ENCODE measurements around the gene RPS24.

Gene RPS24

DNA sequence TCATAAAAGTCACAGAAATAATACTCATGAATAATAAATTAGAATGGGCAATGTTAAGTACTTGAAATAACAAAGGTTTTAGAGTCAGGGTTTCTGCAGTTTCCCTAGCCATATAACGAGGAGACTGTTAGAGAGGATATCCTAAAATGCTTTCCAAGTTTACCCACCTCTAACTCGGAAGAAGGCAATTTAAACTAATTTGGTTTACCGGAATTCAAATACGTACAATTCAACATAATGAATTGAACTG, 351 bp upstream of the RPS24 start:
- ChIA-PET CTCF (no interaction called here), POLR2A (no interaction called here)
- DNase-seq (ENCODE audit: extremely low spot score), result no peak
- TF ChIP-seq ELF4 (IDR thresholded peaks at IDR 0.05) (no peak), BHLHE40 (IDR thresholded peaks at IDR 0.05; ENCODE audit: borderline replicate concordance) (no peak), LEF1 (IDR thresholded peaks at IDR 0.05; ENCODE audit: borderline replicate concordance) (no peak), L3MBTL2 (conservative IDR thresholded peaks at IDR 0.05) (no peak), ZNF384 (IDR thresholded peaks at IDR 0.05) (no peak), NFRKB (IDR thresholded peaks at IDR 0.05) (no peak), FOXK2 (IDR thresholded peaks at IDR 0.05) (no peak), SUZ12 (IDR thresholded peaks at IDR 0.05) (no peak), TARDBP (IDR thresholded peaks at IDR 0.05) (no peak)

- POLR2A ChIA-PET, result interaction anchor here (1.1 kb wide), 1 partner anchor 12 kb away, joined by 4 read pairs; no protein-coding TSS in a partner anchor
- no peak for DNase-seq (ENCODE audit: extremely low spot score)
- TF ChIP-seq NFRKB (IDR thresholded peaks at IDR 0.05) (no peak), SUZ12 (IDR thresholded peaks at IDR 0.05) (no peak), ZNF384 (IDR thresholded peaks at IDR 0.05) (no peak), PKNOX1 (IDR thresholded peaks at IDR 0.05) (no peak), FOXK2 (IDR thresholded peaks at IDR 0.05) (no peak), TARDBP (IDR thresholded peaks at IDR 0.05) (no peak), FOXA1 (IDR thresholded peaks at IDR 0.05) (no peak), L3MBTL2 (conservative IDR thresholded peaks at IDR 0.05) (no peak), FOXM1 (IDR thresholded peaks at IDR 0.05; ENCODE audit: borderline replicate concordance) (no peak), HDGF (IDR thresholded peaks at IDR 0.05; ENCODE audit: borderline replicate concordance) (no peak), SP1 (IDR thresholded peaks at IDR 0.05) (no peak), ELF4 (IDR thresholded peaks at IDR 0.05) (no peak), ARNT (IDR thresholded peaks at IDR 0.05) (no peak), BHLHE40 (IDR thresholded peaks at IDR 0.05; ENCODE audit: borderline replicate concordance) (no peak), CTBP1 (IDR thresholded peaks at IDR 0.05; ENCODE audit: borderline replicate concordance) (no peak), LEF1 (IDR thresholded peaks at IDR 0.05; ENCODE audit: borderline replicate concordance) (no peak)
- CTCF ChIA-PET, result no interaction called here
These were observed 1.4 kb downstream of the RPS24 start for GRCh38 chr10:78035025-78035424.

- ChIA-PET CTCF (no interaction called here), POLR2A (interaction anchor here (1.1 kb wide), 1 partner anchor 12 kb away, joined by 4 read pairs; no protein-coding TSS in a partner anchor)
- no peak for DNase-seq (ENCODE audit: extremely low spot score)
- TF ChIP-seq L3MBTL2 (conservative IDR thresholded peaks at IDR 0.05), result no peak
- TF ChIP-seq PKNOX1 (IDR thresholded peaks at IDR 0.05), result peak; percentile 57
These were observed 1.8 kb downstream of the RPS24 start for GRCh38 chr10:78035437-78035836.

DNA sequence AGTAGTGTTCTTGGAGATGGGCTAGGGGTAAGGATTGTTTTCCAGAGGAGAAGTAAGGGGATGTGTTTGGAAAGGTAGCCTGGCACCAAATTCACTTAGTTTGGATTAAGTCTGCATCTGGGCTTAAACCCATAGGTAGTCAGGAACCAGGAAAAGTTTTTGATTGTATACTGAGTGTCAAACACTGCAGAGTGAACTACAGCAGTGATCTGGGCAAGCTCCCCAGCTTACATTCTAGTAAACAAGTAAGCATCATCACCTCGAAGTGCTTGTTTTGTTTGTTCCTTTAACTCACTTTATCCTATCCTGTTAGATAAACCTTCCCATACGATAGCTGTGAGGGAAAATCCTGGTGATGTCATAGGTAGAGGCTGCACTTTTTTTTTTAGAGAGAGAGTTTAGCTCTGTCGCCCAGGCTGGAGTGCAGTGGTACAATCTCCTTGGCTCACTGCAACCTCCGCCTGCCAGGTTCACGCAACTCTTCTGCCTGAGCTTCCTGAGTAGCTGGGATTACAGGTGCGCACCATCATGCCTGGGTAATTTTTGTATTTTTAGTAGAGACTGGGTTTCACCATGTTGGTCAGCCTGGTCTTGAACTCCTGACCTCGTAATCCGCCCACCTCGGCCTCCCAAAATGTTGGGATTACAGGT, 2.4 kb downstream of the RPS24 start:
- POLR2A ChIA-PET, result interaction anchor here (1.1 kb wide), 1 partner anchor 11 kb away, joined by 4 read pairs; no protein-coding TSS in a partner anchor
- TF ChIP-seq NFRKB (IDR thresholded peaks at IDR 0.05), result no peak
- TF ChIP-seq ZNF384 (IDR thresholded peaks at IDR 0.05), result no peak
- no peak for TF ChIP-seq FOXM1 (IDR thresholded peaks at IDR 0.05; ENCODE audit: borderline replicate concordance)
- no peak for TF ChIP-seq TARDBP (IDR thresholded peaks at IDR 0.05)
- no peak for TF ChIP-seq LEF1 (IDR thresholded peaks at IDR 0.05; ENCODE audit: borderline replicate concordance)
- no peak for TF ChIP-seq FOXK2 (IDR thresholded peaks at IDR 0.05)
- TF ChIP-seq L3MBTL2 (conservative IDR thresholded peaks at IDR 0.05), result no peak
- no peak for TF ChIP-seq SP1 (IDR thresholded peaks at IDR 0.05)
- TF ChIP-seq SUZ12 (IDR thresholded peaks at IDR 0.05), result no peak
- no peak for TF ChIP-seq ELF4 (IDR thresholded peaks at IDR 0.05)
- TF ChIP-seq PKNOX1 (IDR thresholded peaks at IDR 0.05), result no peak
- no peak for TF ChIP-seq HDGF (IDR thresholded peaks at IDR 0.05; ENCODE audit: borderline replicate concordance)
- TF ChIP-seq ARNT (IDR thresholded peaks at IDR 0.05), result no peak
- DNase-seq (ENCODE audit: extremely low spot score), result no peak
- CTCF ChIA-PET, result no interaction called here

GRCh38 chr10:78038105-78038504, 4.4 kb downstream of the RPS24 start:
- CTCF ChIA-PET, result no interaction called here
- TF ChIP-seq FOXA1 (IDR thresholded peaks at IDR 0.05), result no peak
- no peak for TF ChIP-seq BHLHE40 (IDR thresholded peaks at IDR 0.05; ENCODE audit: borderline replicate concordance)
- no peak for TF ChIP-seq ARNT (IDR thresholded peaks at IDR 0.05)
- TF ChIP-seq ZNF384 (IDR thresholded peaks at IDR 0.05), result no peak
- TF ChIP-seq TARDBP (IDR thresholded peaks at IDR 0.05), result no peak
- no peak for TF ChIP-seq SUZ12 (IDR thresholded peaks at IDR 0.05)
- TF ChIP-seq LEF1 (IDR thresholded peaks at IDR 0.05; ENCODE audit: borderline replicate concordance), result no peak
- TF ChIP-seq SP1 (IDR thresholded peaks at IDR 0.05), result no peak
- TF ChIP-seq CTBP1 (IDR thresholded peaks at IDR 0.05; ENCODE audit: borderline replicate concordance), result no peak
- TF ChIP-seq FOXK2 (IDR thresholded peaks at IDR 0.05), result no peak
- no peak for TF ChIP-seq HDGF (IDR thresholded peaks at IDR 0.05; ENCODE audit: borderline replicate concordance)
- TF ChIP-seq L3MBTL2 (conservative IDR thresholded peaks at IDR 0.05), result no peak
- TF ChIP-seq PKNOX1 (IDR thresholded peaks at IDR 0.05), result no peak
- TF ChIP-seq ELF4 (IDR thresholded peaks at IDR 0.05), result no peak
- no peak for DNase-seq (ENCODE audit: extremely low spot score)
- POLR2A ChIA-PET, result no interaction called here

Data from HEK293T (cell line).